Measurements from ENCODE around the gene DGKI.

The DGKI gene

GRCh38 chr7:137418841-137419240, 427.9 kb downstream of the DGKI start:
- H3K4me1 ChIP-seq (ENCODE audit: low read depth, poor library complexity, severe bottlenecking) = no peaks in the 10 kb centered on the region
- no peak overlapping the region for H3K9ac ChIP-seq
- no peak overlapping the region for H2AFZ ChIP-seq (ENCODE audit: low read depth)
- TF ChIP-seq CTCF (conservative IDR thresholded peaks at IDR 0.05; ENCODE audit: low read depth, low read length) = no peak
- no peaks in the 10 kb centered on the region for H3K79me2 ChIP-seq (ENCODE audit: insufficient read depth, low read depth)
- no peak overlapping the region for H3K27ac ChIP-seq
- no peaks in the 10 kb centered on the region for H3K36me3 ChIP-seq (ENCODE audit: insufficient read depth)
- H4K20me1 ChIP-seq (ENCODE audit: insufficient read depth) = no peaks in the 10 kb centered on the region
- H3K4me2 ChIP-seq = no peak overlapping the region
- H3K4me3 ChIP-seq (IDR thresholded peaks at IDR 0.05; ENCODE audit: insufficient read depth, low read depth, low read length) = no peak overlapping the region
- H3K27me3 ChIP-seq (ENCODE audit: insufficient read depth, low read depth) = no peaks in the 10 kb centered on the region

GRCh38 chr7:137417464-137417863, 429.3 kb downstream of the DGKI start:
- no peak overlapping the region for H2AFZ ChIP-seq (ENCODE audit: low read depth)
- no peak for TF ChIP-seq CTCF (conservative IDR thresholded peaks at IDR 0.05; ENCODE audit: low read depth, low read length)
- H3K79me2 ChIP-seq (ENCODE audit: insufficient read depth, low read depth) = no peaks in the 10 kb centered on the region
- H3K36me3 ChIP-seq (ENCODE audit: insufficient read depth) = no peaks in the 10 kb centered on the region
- H4K20me1 ChIP-seq (ENCODE audit: insufficient read depth) = no peaks in the 10 kb centered on the region
- no peak overlapping the region for H3K4me3 ChIP-seq (IDR thresholded peaks at IDR 0.05; ENCODE audit: insufficient read depth, low read depth, low read length)
- H3K27me3 ChIP-seq (ENCODE audit: insufficient read depth, low read depth) = no peaks in the 10 kb centered on the region
- no peaks in the 10 kb centered on the region for H3K4me1 ChIP-seq (ENCODE audit: low read depth, poor library complexity, severe bottlenecking)
- H3K27ac ChIP-seq = no peak overlapping the region
- H3K9ac ChIP-seq = no peak overlapping the region
- no peak overlapping the region for H3K4me2 ChIP-seq

- Histone ChIP-seq H2AFZ (ENCODE audit: low read depth) (no peak overlapping the region), H3K4me3 (IDR thresholded peaks at IDR 0.05; ENCODE audit: insufficient read depth, low read depth, low read length) (no peak overlapping the region), H3K4me1 (ENCODE audit: low read depth, poor library complexity, severe bottlenecking) (no peaks in the 10 kb centered on the region), H3K9ac (no peak overlapping the region), H3K4me2 (no peak overlapping the region), H4K20me1 (ENCODE audit: insufficient read depth) (no peaks in the 10 kb centered on the region), H3K36me3 (ENCODE audit: insufficient read depth) (no peaks in the 10 kb centered on the region), H3K79me2 (ENCODE audit: insufficient read depth, low read depth) (no peaks in the 10 kb centered on the region), H3K27ac (no peak overlapping the region), H3K27me3 (ENCODE audit: insufficient read depth, low read depth) (no peaks in the 10 kb centered on the region)
- no peak for TF ChIP-seq CTCF (conservative IDR thresholded peaks at IDR 0.05; ENCODE audit: low read depth, low read length)
These were observed 432.9 kb downstream of the DGKI start for GRCh38 chr7:137413901-137414300.

GRCh38 chr7:137411446-137411845, 435.3 kb downstream of the DGKI start:
- Histone ChIP-seq H4K20me1 (ENCODE audit: insufficient read depth) (no peaks in the 10 kb centered on the region), H2AFZ (ENCODE audit: low read depth) (no peak overlapping the region), H3K4me1 (ENCODE audit: low read depth, poor library complexity, severe bottlenecking) (no peaks in the 10 kb centered on the region), H3K79me2 (ENCODE audit: insufficient read depth, low read depth) (no peaks in the 10 kb centered on the region), H3K4me3 (IDR thresholded peaks at IDR 0.05; ENCODE audit: insufficient read depth, low read depth, low read length) (no peak overlapping the region), H3K27ac (no peak overlapping the region), H3K4me2 (no peak overlapping the region), H3K27me3 (ENCODE audit: insufficient read depth, low read depth) (no peaks in the 10 kb centered on the region), H3K9ac (no peak overlapping the region), H3K36me3 (ENCODE audit: insufficient read depth) (no peaks in the 10 kb centered on the region)
- no peak for TF ChIP-seq CTCF (conservative IDR thresholded peaks at IDR 0.05; ENCODE audit: low read depth, low read length)

GRCh38 chr7:137408126-137408525, 438.6 kb downstream of the DGKI start:
- Histone ChIP-seq H3K4me3 (IDR thresholded peaks at IDR 0.05; ENCODE audit: insufficient read depth, low read depth, low read length) (no peak overlapping the region), H3K4me2 (no peak overlapping the region), H3K27ac (no peak overlapping the region), H3K27me3 (ENCODE audit: insufficient read depth, low read depth) (no peaks in the 10 kb centered on the region), H3K9ac (no peak overlapping the region), H3K79me2 (ENCODE audit: insufficient read depth, low read depth) (no peaks in the 10 kb centered on the region), H3K4me1 (ENCODE audit: low read depth, poor library complexity, severe bottlenecking) (no peaks in the 10 kb centered on the region), H4K20me1 (ENCODE audit: insufficient read depth) (no peaks in the 10 kb centered on the region), H2AFZ (ENCODE audit: low read depth) (no peak overlapping the region), H3K36me3 (ENCODE audit: insufficient read depth) (no peaks in the 10 kb centered on the region)
- no peak for TF ChIP-seq CTCF (conservative IDR thresholded peaks at IDR 0.05; ENCODE audit: low read depth, low read length)

All from KMS-11 (cell line).